GM03348 (cell line): ENCODE results near the gene INAFM2.

Experiments used
- DNase-seq: peaks from one replicate; pipeline ENCODE4 v3.0.0; 2012; ENCODE audit warnings: low spot score

The INAFM2 gene

GRCh38 chr15:40306908-40307307 is 16.6 kb upstream of the INAFM2 start:
- DNase-seq = no peak

- DNase-seq = no peak
Measured at GRCh38 chr15:40307421-40308211, 15.9 kb upstream of the INAFM2 start, which contains the start of gene PLCB2. PLCB2 (minus strand) TSS chr15:40307935; CDS start chr15:40307672, 263 bp downstream.

DNA sequence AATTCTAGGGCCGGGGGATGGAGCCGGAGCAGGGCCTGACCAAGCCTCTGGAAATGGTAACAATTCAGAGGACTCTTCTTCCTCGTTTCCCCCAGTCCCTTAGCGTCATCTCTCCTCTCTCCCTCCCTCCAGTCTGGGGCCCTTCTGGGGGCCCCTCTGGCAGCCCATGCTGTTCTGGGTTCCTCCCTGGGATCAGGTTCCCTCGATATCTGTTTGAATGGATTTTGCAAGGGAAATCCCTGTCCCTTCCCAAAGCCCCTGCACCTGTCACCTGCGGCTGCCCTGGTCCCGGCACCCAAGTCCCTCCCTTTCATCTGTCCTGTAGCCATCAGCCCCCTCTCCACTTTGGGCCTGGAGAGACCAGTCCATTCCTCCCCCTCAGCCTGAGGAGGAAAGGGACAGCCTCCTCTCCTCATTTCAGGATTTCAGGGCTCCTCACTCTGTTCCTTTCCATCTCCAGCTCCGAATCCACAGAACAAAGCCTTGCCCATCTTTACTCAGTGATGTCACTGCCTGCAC is 14.1 kb upstream of the INAFM2 start:
- no peak for DNase-seq

GRCh38 chr15:40310001-40310959 is 13.2 kb upstream of the INAFM2 start:
- DNase-seq = peak; percentile 68

DNA sequence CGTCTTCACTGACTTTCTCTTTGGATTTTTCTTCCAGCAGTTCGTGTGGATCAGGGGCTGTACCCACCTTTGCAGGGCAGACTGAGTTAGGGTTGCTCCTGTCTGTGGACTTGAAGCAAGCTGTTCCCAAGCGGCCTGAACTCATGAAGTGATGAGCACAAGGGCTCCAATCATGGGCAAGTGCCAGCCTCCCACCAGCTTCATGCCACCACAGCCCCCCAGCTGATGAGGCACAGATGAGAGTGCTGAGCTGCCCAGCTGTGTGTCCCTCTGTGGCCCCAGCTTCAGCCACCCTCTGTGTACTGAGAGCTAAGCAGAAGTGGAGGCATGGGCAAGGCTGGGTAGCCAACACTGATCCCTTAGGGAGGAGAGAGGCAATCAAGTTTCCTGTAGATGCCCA is 12.5 kb upstream of the INAFM2 start:
- DNase-seq = no peak

DNA sequence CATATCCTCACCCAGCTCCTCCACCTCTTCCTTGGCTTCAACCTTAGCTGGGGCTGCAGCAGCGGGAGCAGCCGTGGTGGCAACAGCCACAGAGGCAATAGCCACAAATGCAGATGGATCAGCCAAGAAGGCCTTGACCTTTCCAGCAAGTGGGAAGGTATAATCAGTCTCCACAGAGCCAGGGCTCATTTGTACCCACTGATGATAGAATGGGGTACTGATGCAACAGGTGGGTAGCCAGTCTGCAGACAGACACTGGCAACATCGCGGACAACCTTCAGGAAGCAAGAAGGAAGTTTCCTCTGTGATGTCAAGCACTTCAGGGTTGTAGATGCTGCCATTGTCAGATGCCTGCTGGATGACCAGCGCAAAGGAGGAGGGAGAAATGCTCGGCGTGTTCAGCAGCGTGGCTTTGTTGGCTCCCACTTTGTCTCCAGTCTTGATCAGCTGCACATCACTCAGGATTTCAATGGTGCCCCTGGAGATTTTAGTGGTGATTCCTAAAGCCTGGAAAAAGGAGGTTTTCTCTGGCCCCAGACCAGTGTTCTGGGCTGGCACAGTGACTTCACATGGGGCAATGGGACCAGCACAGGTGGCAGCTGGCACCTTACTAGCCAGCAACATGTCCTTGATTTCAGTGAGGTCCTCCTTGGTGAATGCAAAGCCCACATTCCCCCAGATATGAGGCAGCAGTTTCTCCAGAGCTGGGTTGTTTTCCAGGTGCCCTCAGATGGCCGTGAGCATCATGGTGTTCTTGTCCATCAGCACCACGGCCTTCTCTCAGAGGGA is 10.9 kb upstream of the INAFM2 start:
- no peak for DNase-seq

GRCh38 chr15:40313531-40314398 is 9.7 kb upstream of the INAFM2 start:
- peak; percentile 48 for DNase-seq

GRCh38 chr15:40314723-40315276 is 8.7 kb upstream of the INAFM2 start:
- DNase-seq = peak; percentile 76

DNA sequence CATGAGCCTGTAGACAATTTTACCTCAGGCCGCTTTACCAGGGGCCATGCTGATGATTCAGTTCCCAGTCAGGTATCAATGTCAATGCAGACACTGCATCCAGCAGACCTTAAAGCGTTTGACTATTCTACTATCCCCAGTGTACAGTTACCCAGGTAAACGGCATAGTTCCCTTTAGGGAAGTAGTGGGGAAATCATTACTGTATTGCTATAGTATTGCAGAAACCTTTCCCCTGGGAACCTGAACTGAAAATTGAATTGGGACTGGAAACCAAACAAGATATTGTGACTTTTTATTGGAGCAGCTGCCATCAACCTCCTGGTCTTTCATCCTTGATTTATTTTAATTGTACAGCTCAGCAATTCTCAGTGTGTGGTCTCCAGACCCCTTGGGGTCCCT is 6.6 kb upstream of the INAFM2 start:
- DNase-seq = no peak

DNA sequence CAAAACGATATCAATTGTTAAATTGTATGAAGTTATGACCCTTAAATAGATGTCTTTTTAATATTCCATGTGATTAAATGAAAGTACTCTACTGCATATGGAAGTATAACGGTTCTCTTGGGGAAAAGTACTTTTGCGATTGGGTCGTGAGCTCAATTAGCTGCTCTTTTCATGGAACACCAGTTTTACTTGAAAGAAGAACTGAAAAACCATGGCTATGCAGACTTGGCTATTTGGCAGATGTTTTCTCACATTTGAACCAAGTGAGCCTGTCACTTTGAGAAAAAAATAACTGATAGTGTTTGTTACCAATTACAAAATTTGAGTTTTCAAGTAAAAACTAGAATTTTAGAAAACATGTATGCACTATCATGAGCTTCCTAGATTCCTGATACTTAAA is 5.9 kb upstream of the INAFM2 start:
- DNase-seq = no peak

GRCh38 chr15:40320409-40320808 is 3.1 kb upstream of the INAFM2 start:
- DNase-seq = no peak

GRCh38 chr15:40320931-40321371 is 2.5 kb upstream of the INAFM2 start:
- DNase-seq = peak; percentile 82

GRCh38 chr15:40322531-40323238 is 807 bp upstream of the INAFM2 start:
- DNase-seq = no peak

DNA sequence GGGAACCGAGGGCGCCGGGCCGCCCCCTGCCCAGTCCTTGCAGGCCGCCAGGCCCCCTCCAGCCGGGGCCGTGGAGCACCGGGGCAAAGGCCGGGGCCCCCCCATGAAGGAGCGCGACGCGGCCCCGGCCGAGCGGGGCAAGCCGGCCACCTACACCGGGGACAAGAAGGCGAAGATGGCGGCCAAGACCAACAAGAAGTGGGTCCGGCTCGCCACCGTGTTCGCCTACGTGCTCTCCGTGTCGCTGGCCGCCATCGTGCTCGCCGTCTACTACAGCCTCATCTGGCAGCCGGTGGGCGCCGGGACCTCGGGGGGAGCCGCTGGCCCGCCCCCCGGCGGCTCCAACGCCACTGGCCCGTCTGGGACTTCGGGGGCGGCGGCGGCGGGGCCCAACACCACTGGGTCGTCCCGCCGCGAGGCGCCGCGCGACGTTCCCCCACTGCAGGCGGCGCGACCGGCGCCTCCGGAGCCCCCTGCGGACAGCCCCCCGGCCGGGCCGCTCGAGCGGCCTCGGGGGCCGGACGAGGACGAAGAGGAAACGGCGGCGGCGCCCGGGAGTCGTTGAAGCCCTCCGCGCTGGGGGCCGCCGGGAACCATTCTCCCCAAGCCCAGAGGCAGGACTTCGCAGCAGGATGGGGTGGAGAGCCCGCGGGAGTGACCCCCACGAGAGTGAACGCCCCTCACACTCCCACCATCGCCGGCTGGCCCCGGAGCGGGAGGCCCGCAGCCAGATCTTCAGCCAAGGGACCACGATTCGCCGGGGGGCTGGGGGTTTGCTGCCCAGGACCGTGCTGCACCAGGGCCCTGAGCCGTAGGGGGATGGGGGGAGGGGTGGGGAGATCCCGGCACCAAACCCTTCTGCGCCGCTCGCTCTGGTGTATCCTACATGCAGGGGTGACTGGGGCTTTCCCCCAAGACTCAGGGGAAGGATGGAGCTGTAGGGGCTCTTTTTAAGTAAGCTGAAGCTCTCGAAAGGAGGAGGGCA is 753 bp downstream of the INAFM2 start:
- DNase-seq = peak; percentile 44

DNA sequence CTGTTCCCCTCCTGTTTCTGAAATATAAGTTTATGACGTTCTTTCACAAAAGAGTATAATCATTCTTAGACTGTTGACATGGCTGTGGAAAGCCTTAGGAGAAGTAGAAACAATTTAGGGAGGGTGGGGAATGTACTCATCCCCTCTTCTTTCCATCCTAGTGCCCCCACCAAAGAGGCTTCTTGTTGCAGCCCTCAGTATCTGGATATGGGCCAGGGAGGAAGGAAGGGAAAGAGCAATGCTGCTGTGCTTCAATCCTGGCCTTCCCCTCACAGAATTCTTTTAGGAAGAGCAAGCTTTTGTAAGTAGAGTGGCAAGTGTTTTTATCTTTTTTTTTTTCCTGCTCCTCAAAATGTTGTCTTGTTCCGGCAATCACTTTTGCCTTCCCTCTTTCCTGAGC is 1.7 kb downstream of the INAFM2 start:
- no peak for DNase-seq

DNA sequence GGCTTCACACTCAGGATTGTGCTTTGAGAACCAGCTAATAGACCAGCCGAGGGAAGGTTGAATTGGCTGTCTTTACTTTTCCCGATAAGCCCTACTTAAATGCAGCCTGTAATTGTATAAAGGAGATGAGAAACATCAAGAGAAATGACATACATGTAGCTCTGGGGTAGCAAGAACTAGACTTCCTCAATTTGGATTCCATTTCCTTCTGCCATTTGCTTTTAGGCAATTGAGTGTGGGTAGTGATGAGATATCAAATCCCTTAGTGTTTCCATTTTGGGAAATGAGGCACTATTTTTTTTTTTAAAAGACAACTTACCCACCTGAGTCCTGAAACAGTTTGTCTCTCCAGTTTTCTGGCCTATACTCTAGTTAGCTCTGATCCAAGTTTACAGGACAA is 2.2 kb downstream of the INAFM2 start:
- DNase-seq = no peak

DNA sequence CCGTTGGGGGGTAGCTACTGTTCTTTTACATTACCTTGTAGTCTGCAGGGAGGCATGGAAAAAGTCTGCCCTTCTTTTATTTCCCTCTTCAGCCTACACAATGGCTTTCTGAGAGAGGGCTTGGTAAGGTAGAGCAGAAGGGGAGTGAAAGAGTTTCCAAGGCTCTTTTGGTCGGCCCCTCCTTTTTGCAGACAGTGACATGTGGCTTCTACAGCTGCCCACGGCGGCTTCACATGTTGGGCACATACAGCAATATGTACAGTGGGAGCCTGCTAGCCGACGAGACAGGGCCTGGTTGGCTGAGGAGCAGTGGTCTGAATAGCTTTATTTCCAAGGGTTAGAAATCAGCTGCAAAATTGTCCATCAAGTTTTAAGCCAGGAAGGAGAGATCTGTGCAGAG is 4.0 kb downstream of the INAFM2 start:
- DNase-seq = no peak

GRCh38 chr15:40328176-40328575 is 4.7 kb downstream of the INAFM2 start:
- peak; percentile 47 for DNase-seq

DNA sequence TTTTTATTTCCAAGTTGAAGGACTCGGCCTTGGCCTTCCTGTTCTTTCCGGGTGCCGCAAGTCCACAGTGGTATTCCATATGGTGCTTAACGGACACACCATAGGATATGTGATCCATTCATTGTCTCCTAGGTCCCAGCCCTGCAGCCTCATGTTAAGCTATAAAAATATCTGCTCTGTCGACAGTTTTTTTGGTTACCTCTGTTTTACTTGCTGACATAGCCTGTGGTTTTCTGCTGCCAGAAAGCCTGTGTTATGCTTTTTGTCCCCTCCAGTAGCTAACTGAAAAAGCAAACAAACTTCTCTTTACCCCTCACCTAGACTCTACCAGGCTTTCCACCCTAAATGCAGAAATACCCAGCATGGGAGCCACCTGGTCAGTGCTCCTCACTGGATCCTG is 5.3 kb downstream of the INAFM2 start:
- DNase-seq = no peak
